Prostate gland (tissue), 2 donors: ENCODE results near the gene ADD2. TPM values are rescaled to one million over a fixed set of nuclear protein-coding genes. Genes with fewer than 3 reads are reported as not detected.

Experiments
- DNase-seq: peaks from one replicate; pipeline ENCODE4 v3.0.0-alpha.2; 2019; ENCODE audit warnings: low spot score
- H3K27ac ChIP-seq, 2 donors: fragments of 200-600 bp; sonication (generic); 2 replicates each; pipeline ENCODE4 v1.5.1; 2017 to 2019
- H3K27me3 ChIP-seq: fragments of 200-600 bp; sonication (generic); replicated peaks from 2 replicates; pipeline ENCODE4 v1.5.1; 2019; ENCODE audit not compliant: insufficient read depth
- H3K36me3 ChIP-seq, 2 donors: fragments of 200-600 bp; sonication (generic); 1 replicate in 1 of 2; 2 replicates in 1 of 2; pipeline versions ENCODE4 v1.5.1 to v1.8.1; 2017 to 2019
- H3K4me1 ChIP-seq: fragments of 200-600 bp; sonication (generic); replicated peaks from 2 replicates; pipeline ENCODE4 v1.5.1; 2019
- H3K4me3 ChIP-seq, 2 donors: fragments of 200-600 bp; sonication (generic); 2 replicates each; pipeline ENCODE4 v1.5.1; 2017 to 2019
- H3K9me3 ChIP-seq: fragments of 200-600 bp; sonication (generic); 2 replicates; pipeline ENCODE4 v1.5.1; 2017
- CTCF ChIP-seq, 4 experiments: fragments of 200-600 bp in 2 of 4; fragments of 450-650 bp in 2 of 4; sonication (generic) in 2 of 4; IDR thresholded peaks; 1 replicate in 3 of 4; 2 replicates in 1 of 4; pipeline ENCODE4 v1.5.1; 2016 to 2019; ENCODE audit warnings: antibody characterized with exemption in 4 of 4, mild to moderate bottlenecking in 2 of 4, moderate library complexity in 2 of 4
- POLR2A ChIP-seq: fragments of 450-650 bp; IDR thresholded peaks from one replicate; pipeline ENCODE4 v1.6.1; 2016; ENCODE audit warnings: antibody characterized with exemption, mild to moderate bottlenecking
- POLR2AphosphoS5 ChIP-seq: sonication (generic); formaldehyde crosslinking; IDR thresholded peaks from one replicate; pipeline ENCODE4 v1.6.1; 2017; ENCODE audit warnings: antibody characterized with exemption
- WGBS: methylation state at CpG from one replicate; pipeline ENCODE4 v1.1.5; 2018; 5-methylcytosine and 5-hydroxymethylcytosine counted together
- intact Hi-C: fragments of 100-400 bp; cut with DNase I; formaldehyde crosslinking; loops from one replicate; pipeline ENCODE4 v1.14.2; 2022
- total RNA-seq, 2 donors: library from RNA; depleted of rRNA; stranded (reverse); fragments of >200 nt; gene quantifications; one replicate each; pipeline ENCODE4 v1.1.0, GENCODE V29; 2016

Gene ADD2
- total RNA-seq, 2 donors from 2014 or later = 0.32 to 3.1 TPM

DNA sequence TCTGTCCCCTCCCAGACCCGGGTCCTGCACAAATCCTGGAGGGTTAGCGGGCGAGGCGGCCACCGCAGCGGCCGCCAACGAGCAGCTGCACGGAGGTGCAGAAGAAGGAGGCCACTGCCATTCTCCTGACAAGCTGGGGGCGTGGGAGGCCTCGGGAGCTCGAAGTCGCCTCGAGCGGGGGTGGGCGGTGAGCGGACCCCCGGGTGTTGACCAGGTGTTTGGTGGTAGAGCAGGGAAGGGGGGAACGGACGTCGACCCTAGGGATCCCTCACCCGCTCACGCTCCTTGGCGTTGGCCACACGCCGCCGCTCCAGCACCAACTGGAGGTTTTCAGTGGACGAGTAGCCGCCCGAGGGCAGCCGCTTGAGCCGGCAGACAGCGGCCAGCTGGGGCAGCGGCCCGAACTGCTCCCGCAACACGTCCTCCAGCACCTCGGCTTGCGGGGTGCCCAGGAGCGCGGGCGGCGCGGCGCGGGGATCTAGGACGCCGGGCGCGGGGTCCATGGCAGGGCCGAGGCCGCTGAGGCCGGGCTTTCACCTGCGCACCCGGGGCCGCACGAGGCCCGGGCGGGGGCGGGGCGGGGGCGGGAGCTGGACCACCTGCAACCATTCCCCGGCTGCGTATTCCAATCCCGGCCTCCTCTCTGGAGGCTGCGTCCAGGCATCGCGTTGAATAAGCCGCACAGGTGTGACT, 22.3 kb upstream of the ADD2 start, which contains the start of gene FIGLA:
TSS of gene FIGLA (minus strand) at position 508 of the 693 bp plus-strand sequence. CDS start at position 503, 5 bp downstream.
- Histone ChIP-seq H3K36me3 (no peaks in the 10 kb centered on the region), H3K4me1 (no peaks in the 10 kb centered on the region), H3K9me3 (no peaks in the 10 kb centered on the region), H3K27ac (no peak within 1 kb of the TSS), H3K4me3 (peak within 1 kb of the TSS in 1 of 2 donors; percentile 17), H3K27me3 (peaks cover 10% of the 10 kb centered on the region)
- no peak for TF ChIP-seq POLR2A
- TF ChIP-seq CTCF (IDR thresholded peaks at IDR 0.05) = no peak
- TF ChIP-seq POLR2AphosphoS5 = no peak
- WGBS = 5% methylated on average over 32 of the region's 69 CpGs
- intact Hi-C loops = no loop called here
- DNase-seq = no peak

GRCh38 chr2:70789304-70790135, 21.5 kb upstream of the ADD2 start:
- no peak overlapping the region for H3K27ac ChIP-seq
- intact Hi-C loops = loop anchor here (10.0 kb wide), 1 partner anchor 135 kb away; no protein-coding TSS in a partner anchor
- no peaks in the 10 kb centered on the region for H3K4me1 ChIP-seq
- peaks cover 10% of the 10 kb centered on the region for H3K27me3 ChIP-seq
- H3K36me3 ChIP-seq = no peaks in the 10 kb centered on the region
- TF ChIP-seq POLR2A (no peak), POLR2AphosphoS5 (no peak), CTCF (IDR thresholded peaks at IDR 0.05) (peak in 3 of 4 experiments; percentile 44 to 51 (median 46))
- no peaks in the 10 kb centered on the region for H3K9me3 ChIP-seq
- 5% methylated on average over 32 of the region's 33 CpGs for WGBS
- peak overlapping the region in 1 of 2 donors; percentile 17 for H3K4me3 ChIP-seq
- DNase-seq = peak; percentile 48

DNA sequence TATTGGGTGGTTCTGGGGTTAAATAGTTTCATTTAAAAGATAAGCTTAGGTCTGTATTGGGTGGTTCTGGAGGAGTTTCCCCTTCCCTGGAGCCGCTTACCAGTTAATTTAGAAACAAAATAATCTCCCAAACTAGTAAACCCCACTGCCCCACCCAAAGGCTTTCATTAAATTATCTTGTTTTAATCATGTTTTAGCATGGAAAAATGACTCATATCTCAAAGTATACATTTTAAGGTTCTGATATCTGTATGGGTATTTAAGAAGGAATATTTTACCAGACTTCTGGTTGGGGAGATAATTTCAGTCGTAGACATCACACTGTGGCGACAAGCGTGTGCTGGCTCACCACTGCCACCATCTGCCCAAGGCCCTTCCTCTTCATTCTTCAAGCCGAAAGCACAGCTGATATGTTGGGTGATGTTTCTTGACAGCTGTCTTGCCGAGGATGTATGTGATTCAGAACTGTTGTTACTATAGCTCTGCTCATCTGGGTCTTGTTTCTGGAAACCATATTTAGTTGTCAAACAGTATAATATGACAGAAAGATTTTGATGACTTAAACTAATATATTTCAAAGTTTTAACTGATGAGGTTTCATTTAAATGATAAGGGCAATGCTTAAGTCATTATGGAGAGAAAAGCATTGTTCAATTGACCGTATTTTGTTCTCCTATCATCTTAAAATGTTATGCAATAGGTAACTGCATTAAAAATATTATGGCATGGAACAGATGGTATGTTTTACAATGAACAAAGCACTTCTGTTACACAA, 17.3 kb upstream of the ADD2 start:
- Histone ChIP-seq H3K27ac (no peak overlapping the region), H3K4me3 (no peak overlapping the region), H3K27me3 (peaks cover 5% of the 10 kb centered on the region), H3K4me1 (no peaks in the 10 kb centered on the region), H3K36me3 (no peaks in the 10 kb centered on the region), H3K9me3 (no peaks in the 10 kb centered on the region)
- DNase-seq = no peak
- TF ChIP-seq POLR2AphosphoS5 = no peak
- TF ChIP-seq CTCF (IDR thresholded peaks at IDR 0.05) = peak in 2 of 4 experiments; percentile 19 to 23
- no peak for TF ChIP-seq POLR2A
- 16% methylated on average over 7 of the region's 7 CpGs for WGBS
- intact Hi-C loops = loop anchor here (10.0 kb wide), 1 partner anchor 139 kb away; no protein-coding TSS in a partner anchor

DNA sequence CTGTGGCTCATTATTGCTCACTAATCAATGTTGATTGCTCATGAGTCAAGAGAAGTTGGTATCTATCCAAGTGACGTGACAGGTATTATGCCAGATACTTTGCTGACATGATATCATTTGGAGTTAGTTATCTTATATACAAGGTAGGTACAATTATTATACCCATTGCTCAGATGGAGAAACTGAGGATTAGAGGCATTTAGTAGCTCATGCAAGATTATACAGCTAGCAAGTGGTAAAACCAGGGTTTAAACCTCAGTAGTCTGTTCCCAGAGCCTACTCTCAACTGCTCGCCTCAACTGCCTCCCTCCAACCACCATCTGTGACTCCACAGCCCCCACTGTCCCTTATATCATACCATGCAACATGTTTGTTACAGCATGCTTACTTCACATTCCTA, 16.3 kb upstream of the ADD2 start:
- H3K27ac ChIP-seq = no peak overlapping the region
- H3K9me3 ChIP-seq = no peaks in the 10 kb centered on the region
- TF ChIP-seq POLR2AphosphoS5 (no peak), POLR2A (no peak), CTCF (IDR thresholded peaks at IDR 0.05) (no peak)
- H3K36me3 ChIP-seq = no peaks in the 10 kb centered on the region
- no peaks in the 10 kb centered on the region for H3K4me1 ChIP-seq
- WGBS = 97% methylated on average over 2 of the region's 2 CpGs
- H3K4me3 ChIP-seq = no peak overlapping the region
- intact Hi-C loops = loop anchor here (10.0 kb wide), 1 partner anchor 140 kb away; no protein-coding TSS in a partner anchor
- no peak for DNase-seq
- peaks cover 3% of the 10 kb centered on the region for H3K27me3 ChIP-seq
